Colonic mucosa (tissue), 4 donors: ENCODE results near the gene OR6Y1. TPM values are rescaled to one million over a fixed set of nuclear protein-coding genes. Genes with fewer than 3 reads are reported as not detected.
A peak's percentile ranks its signal among the peaks of the same experiment; 100 is the strongest.

ENCODE experiments used
- DNase-seq: peaks from one replicate; pipeline ENCODE4 v3.0.0-alpha.2; 2020
- H3K27ac ChIP-seq: fragments of 200-600 bp; one replicate; pipeline ENCODE4 v1.8.0; 2021
- H3K27me3 ChIP-seq: fragments of 200-600 bp; one replicate; pipeline ENCODE4 v1.8.0; 2021
- H3K36me3 ChIP-seq: fragments of 200-600 bp; one replicate; pipeline ENCODE4 v1.8.0; 2021
- H3K4me1 ChIP-seq: fragments of 200-600 bp; one replicate; pipeline ENCODE4 v1.8.0; 2021; ENCODE audit warnings: mild to moderate bottlenecking
- H3K4me3 ChIP-seq: fragments of 200-600 bp; one replicate; pipeline ENCODE4 v1.8.0; 2021
- H3K9ac ChIP-seq, 2 donors: one replicate each; pipeline ENCODE4 v1.7.0; 2013; ENCODE audit warnings: control low read depth in 2 of 2, low read depth in 2 of 2, low read length in 2 of 2
- H3K9me3 ChIP-seq: fragments of 200-600 bp; one replicate; pipeline ENCODE4 v1.8.0; 2021
- CTCF ChIP-seq: fragments of 200-600 bp; IDR thresholded peaks from one replicate; pipeline ENCODE4 v1.8.0; 2022; ENCODE audit warnings: antibody characterized with exemption, mild to moderate bottlenecking
- intact Hi-C: fragments of 100-400 bp; cut with DNase I; formaldehyde crosslinking; loops from one replicate; pipeline ENCODE4 v1.14.1; 2022
- total RNA-seq, 2 donors: library from RNA; stranded (reverse); fragmentation: NEBNext Ultra II Directional in 1 of 2; extraction: Animal tissue kit (Norgen Biotek cat#: 25700) in 1 of 2; gene quantifications; one replicate each; pipeline ENCODE4 v1.2.1, GENCODE V29; 2021
- donor health status: healthy.
- donor health status: DM: no; HTN: no; CAD: no.
- donor health status: DM: no; HTN: no; CAD: no.

OR6Y1 gene
- total RNA-seq, 2 donors from 2014 or later: not detected

GRCh38 chr1:158552296-158552695, 1.9 kb downstream of the OR6Y1 start:
- H3K27ac ChIP-seq: no peak overlapping the region
- intact Hi-C loops: no loop called here

DNA sequence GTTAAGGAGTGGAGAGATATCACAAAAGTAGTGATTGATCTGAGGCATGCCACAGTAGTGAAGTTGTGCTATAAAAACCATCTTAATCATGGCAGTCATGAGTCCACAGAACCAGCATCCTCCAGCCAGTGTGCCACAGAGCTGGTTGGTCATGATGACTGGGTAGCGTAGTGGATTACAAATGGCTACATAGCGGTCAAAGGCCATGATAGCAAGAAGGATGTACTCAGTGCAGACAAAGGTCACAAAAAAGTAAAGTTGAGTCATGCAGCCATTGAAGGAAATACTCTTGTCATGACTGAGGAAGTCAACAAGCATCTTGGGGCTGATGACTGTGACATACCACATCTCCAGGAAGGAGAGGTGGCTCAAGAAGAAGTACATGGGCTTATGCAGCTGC, 6.7 kb downstream of the OR6Y1 start:
- Histone ChIP-seq H3K36me3 (no peaks in the 10 kb centered on the region), H3K27ac (no peak overlapping the region), H3K9ac (no peak overlapping the region), H3K9me3 (no peaks in the 10 kb centered on the region), H3K27me3 (no peaks in the 10 kb centered on the region), H3K4me3 (no peak overlapping the region), H3K4me1 (no peaks in the 10 kb centered on the region)
- DNase-seq: no peak
- intact Hi-C loops: no loop called here
- TF ChIP-seq CTCF: no peak

More at GRCh38 chr1:158552296-158552695, 1.9 kb downstream of the OR6Y1 start:
- Histone ChIP-seq H3K9ac (no peak overlapping the region), H3K36me3 (no peaks in the 10 kb centered on the region), H3K4me1 (no peaks in the 10 kb centered on the region), H3K9me3 (no peaks in the 10 kb centered on the region), H3K4me3 (no peak overlapping the region), H3K27me3 (no peaks in the 10 kb centered on the region)
- no peak for DNase-seq
- no peak for TF ChIP-seq CTCF

GRCh38 chr1:158537609-158538008, 16.6 kb downstream of the OR6Y1 start:
- Histone ChIP-seq H3K9me3 (no peaks in the 10 kb centered on the region), H3K9ac (no peak overlapping the region), H3K4me1 (no peaks in the 10 kb centered on the region), H3K27ac (no peak overlapping the region), H3K4me3 (no peak overlapping the region), H3K36me3 (no peaks in the 10 kb centered on the region), H3K27me3 (no peaks in the 10 kb centered on the region)
- intact Hi-C loops: no loop called here
- DNase-seq: no peak
- no peak for TF ChIP-seq CTCF

GRCh38 chr1:158534496-158534895, 19.7 kb downstream of the OR6Y1 start:
- Histone ChIP-seq H3K9me3 (no peaks in the 10 kb centered on the region), H3K4me3 (no peak overlapping the region), H3K36me3 (no peaks in the 10 kb centered on the region), H3K27ac (no peak overlapping the region), H3K4me1 (no peaks in the 10 kb centered on the region), H3K27me3 (no peaks in the 10 kb centered on the region), H3K9ac (no peak overlapping the region)
- intact Hi-C loops: no loop called here
- no peak for DNase-seq
- no peak for TF ChIP-seq CTCF

DNA sequence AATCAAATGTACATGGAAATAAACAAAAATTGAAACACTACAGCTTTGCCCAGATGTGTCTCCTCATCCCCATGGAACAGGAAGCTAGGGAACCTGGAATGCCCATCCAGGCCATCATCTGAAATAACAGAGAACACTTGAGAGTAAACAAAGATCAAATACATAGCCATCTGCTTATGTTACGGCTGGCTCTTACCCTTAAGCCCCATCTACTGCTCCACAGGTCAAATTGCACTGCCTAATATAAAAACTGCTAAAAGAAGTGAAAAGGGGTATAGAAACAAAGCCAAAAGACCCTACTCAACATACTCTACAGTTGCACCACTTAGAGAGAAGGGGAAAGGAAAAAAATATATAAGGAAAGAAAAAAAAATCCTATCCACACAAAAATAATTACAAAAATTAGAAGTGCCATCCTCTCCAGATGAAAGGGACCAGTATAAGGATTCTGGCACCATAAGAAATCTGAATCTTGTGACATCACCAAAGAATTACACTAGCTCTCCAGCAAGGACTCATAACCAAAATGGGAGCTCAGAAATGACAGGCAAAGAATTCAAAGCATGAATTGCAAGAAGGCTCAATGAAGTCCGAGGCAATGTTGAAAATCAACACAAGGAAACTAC, 26.9 kb downstream of the OR6Y1 start:
- no peaks in the 10 kb centered on the region for H3K4me1 ChIP-seq
- intact Hi-C loops: no loop called here
- peak; percentile 14 for TF ChIP-seq CTCF
- H3K36me3 ChIP-seq: no peaks in the 10 kb centered on the region
- no peak overlapping the region for H3K9ac ChIP-seq
- H3K27me3 ChIP-seq: no peaks in the 10 kb centered on the region
- H3K4me3 ChIP-seq: no peak overlapping the region
- no peak for DNase-seq
- no peaks in the 10 kb centered on the region for H3K9me3 ChIP-seq
- no peak overlapping the region for H3K27ac ChIP-seq
